GM06990 (cell line): ENCODE data around the gene ACTL7A.

Source experiments
- DNase-seq: peaks from one replicate; pipeline ENCODE4 v3.0.0-alpha.2; 2011; ENCODE audit not compliant: insufficient read length; ENCODE audit errors: extremely low read depth
- H3K27me3 ChIP-seq: replicated peaks from 2 replicates; pipeline ENCODE4 v1.6.0; 2011; ENCODE audit warnings: low read length; ENCODE audit not compliant: control insufficient read depth, insufficient read depth
- H3K36me3 ChIP-seq: 2 replicates; pipeline ENCODE4 v1.5.1; 2011; ENCODE audit warnings: low read length; ENCODE audit not compliant: control insufficient read depth, insufficient read depth
- H3K4me3 ChIP-seq: replicated peaks from 2 replicates; pipeline ENCODE4 v1.5.1; 2011; ENCODE audit warnings: low read depth, mild to moderate bottlenecking, control low read depth, low read length
- TF ChIP-seq, protein P1 (sequence below): IDR thresholded peaks from 2 replicates; pipeline ENCODE4 v1.5.1; 2011; ENCODE audit warnings: low read length, control low read depth, mild to moderate bottlenecking, inconsistent platforms; ENCODE audit not compliant: insufficient read depth, poor library complexity, severe bottlenecking

The ACTL7A gene

GRCh38 chr9:108864446-108864845 lies 2.4 kb downstream of the ACTL7A start:
- no peak for DNase-seq
- Histone ChIP-seq H3K36me3 (no peaks in the 10 kb centered on the region; the same call in 1 of the 2 replicates), H3K27me3 (no peaks in the 10 kb centered on the region), H3K4me3 (no peak overlapping the region)
- TF ChIP-seq, protein P1, sequence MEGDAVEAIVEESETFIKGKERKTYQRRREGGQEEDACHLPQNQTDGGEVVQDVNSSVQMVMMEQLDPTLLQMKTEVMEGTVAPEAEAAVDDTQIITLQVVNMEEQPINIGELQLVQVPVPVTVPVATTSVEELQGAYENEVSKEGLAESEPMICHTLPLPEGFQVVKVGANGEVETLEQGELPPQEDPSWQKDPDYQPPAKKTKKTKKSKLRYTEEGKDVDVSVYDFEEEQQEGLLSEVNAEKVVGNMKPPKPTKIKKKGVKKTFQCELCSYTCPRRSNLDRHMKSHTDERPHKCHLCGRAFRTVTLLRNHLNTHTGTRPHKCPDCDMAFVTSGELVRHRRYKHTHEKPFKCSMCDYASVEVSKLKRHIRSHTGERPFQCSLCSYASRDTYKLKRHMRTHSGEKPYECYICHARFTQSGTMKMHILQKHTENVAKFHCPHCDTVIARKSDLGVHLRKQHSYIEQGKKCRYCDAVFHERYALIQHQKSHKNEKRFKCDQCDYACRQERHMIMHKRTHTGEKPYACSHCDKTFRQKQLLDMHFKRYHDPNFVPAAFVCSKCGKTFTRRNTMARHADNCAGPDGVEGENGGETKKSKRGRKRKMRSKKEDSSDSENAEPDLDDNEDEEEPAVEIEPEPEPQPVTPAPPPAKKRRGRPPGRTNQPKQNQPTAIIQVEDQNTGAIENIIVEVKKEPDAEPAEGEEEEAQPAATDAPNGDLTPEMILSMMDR: no peak

GRCh38 chr9:108865037-108865436 lies 3.0 kb downstream of the ACTL7A start:
- TF ChIP-seq, protein P1: no peak
- H3K36me3 ChIP-seq: no peaks in the 10 kb centered on the region; the same call in 1 of the 2 replicates
- no peak for DNase-seq
- H3K4me3 ChIP-seq: no peak overlapping the region
- H3K27me3 ChIP-seq: no peaks in the 10 kb centered on the region

DNA sequence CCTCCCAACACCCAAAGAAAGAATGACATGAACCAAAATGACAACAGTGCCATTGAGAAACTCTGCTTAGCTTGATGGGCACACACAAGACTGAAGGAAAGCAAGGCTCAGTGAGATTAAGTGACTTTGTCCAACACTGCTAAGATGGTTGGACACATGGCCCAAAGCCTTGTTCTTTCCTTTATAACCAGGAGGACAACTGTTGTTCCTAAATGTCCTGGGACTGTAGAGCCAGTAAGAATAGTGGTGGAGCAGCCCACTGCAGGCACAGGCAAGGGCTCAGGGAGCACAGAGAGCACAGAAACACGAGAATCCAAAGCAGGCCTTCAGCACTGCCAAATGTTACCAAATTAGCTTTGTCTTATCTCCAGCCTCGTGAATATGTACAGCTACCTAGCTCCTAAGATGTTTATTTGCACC lies 3.9 kb downstream of the ACTL7A start:
- Histone ChIP-seq H3K27me3 (no peaks in the 10 kb centered on the region), H3K36me3 (no peaks in the 10 kb centered on the region; the same call in 1 of the 2 replicates), H3K4me3 (no peak overlapping the region)
- DNase-seq: no peak
- TF ChIP-seq, protein P1: no peak

DNA sequence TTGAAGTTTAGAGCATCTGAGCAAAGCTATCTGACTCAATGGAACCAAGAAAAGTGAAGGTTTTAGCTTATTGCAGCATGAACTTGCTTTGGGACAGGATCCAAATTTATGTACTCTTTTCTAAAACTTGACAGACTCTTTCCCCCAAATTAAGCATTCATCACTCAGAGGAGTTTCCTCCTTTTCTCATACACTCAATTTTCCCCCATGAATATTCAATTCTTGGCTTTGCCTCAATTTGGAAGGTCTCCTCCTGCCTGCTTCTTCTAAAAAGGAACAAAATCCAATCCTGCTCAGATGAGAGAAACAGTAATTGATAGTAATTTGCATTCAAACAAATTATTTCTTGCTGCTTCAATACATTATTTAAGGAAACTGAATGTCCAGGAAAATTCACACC lies 5.0 kb downstream of the ACTL7A start:
- Histone ChIP-seq H3K27me3 (no peaks in the 10 kb centered on the region), H3K4me3 (no peak overlapping the region), H3K36me3 (no peaks in the 10 kb centered on the region; the same call in 1 of the 2 replicates)
- DNase-seq: no peak
- TF ChIP-seq, protein P1: no peak

- Histone ChIP-seq H3K27me3 (no peaks in the 10 kb centered on the region), H3K36me3 (no peaks in the 10 kb centered on the region; the same call in 1 of the 2 replicates), H3K4me3 (no peak overlapping the region)
- TF ChIP-seq, protein P1: no peak
- DNase-seq: no peak
These were observed 5.8 kb downstream of the ACTL7A start for GRCh38 chr9:108867829-108868228.

DNA sequence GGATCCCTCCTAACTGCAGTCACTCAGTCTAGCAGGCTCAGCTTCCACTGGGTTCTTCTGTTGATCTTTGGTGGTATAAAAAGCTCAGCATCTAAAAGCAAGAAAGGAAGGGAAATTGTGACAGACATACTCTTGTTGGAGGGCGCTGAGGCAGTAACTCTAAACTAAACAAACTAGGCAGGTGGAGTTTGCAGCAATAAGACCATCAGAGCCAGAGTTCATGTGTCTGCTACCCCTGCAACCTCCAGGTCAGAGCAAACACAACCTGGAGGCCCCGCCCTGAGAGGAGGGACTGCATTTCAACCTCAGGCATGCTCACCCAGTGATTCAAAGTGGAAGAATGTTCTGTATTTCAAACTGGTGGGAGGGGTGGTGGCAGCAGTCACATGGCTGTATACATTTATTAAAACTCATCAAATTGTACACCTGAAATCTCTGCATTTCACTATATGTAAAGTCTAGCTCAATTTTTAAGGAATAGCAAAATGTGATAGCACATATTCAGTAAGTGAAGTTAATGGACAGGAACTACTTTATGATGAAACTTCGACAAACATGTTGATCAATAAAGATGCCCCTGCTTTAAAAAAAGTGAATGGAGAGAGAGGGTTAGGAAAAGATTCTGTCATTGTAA lies 7.1 kb downstream of the ACTL7A start:
- no peak for DNase-seq

More for the DNA sequence above, 7.1 kb downstream of the ACTL7A start:
- TF ChIP-seq, protein P1: no peak
- Histone ChIP-seq H3K4me3 (no peak overlapping the region), H3K36me3 (no peaks in the 10 kb centered on the region; the same call in none of the 2 replicates), H3K27me3 (no peaks in the 10 kb centered on the region)
